HEK293T (cell line): Measurements from ENCODE around the gene GPATCH3.

ENCODE experiments used
- BHLHE40 ChIP-seq: fragments of 450-650 bp; IDR thresholded peaks from 2 replicates; pipeline ENCODE4 v1.6.1; 2016; ENCODE audit warnings: mild to moderate bottlenecking, moderate library complexity, borderline replicate concordance
- NFRKB ChIP-seq: fragments of 450-650 bp; IDR thresholded peaks from 2 replicates; pipeline ENCODE4 v1.6.1; 2016; ENCODE audit warnings: mild to moderate bottlenecking, moderate library complexity
- PKNOX1 ChIP-seq: fragments of 450-650 bp; IDR thresholded peaks from 2 replicates; pipeline ENCODE4 v1.6.1; 2016
- SP1 ChIP-seq: fragments of 450-650 bp; IDR thresholded peaks from 2 replicates; pipeline ENCODE4 v1.6.1; 2017
- SUZ12 ChIP-seq: fragments of 450-650 bp; IDR thresholded peaks from 2 replicates; pipeline ENCODE4 v1.6.1; 2016; ENCODE audit warnings: mild to moderate bottlenecking

- TF ChIP-seq PKNOX1 (no peak), NFRKB (no peak), SP1 (no peak), BHLHE40 (no peak), SUZ12 (no peak)
Observed at GRCh38 chr1:26900815-26901511, 696 bp upstream of the GPATCH3 start.
